Coronary artery (tissue), 2 donors: Measurements from ENCODE around the gene AATF.

Experiments used
- DNase-seq: peaks from one replicate; pipeline ENCODE4 v3.0.0-alpha.2; 2017; ENCODE audit warnings: low spot score
- H3K27ac ChIP-seq, 2 donors: fragments of 200-600 bp; sonication (generic); one replicate each; pipeline ENCODE4 v1.5.1; 2016 to 2019
- H3K4me3 ChIP-seq: fragments of 200-600 bp; sonication (generic); 2 replicates; pipeline ENCODE4 v1.5.1; 2016; ENCODE audit warnings: mild to moderate bottlenecking, moderate library complexity
- TF ChIP-seq, protein P1 (sequence below): fragments of 200-600 bp; sonication (generic); IDR thresholded peaks from one replicate; pipeline ENCODE4 v1.5.1; 2019; ENCODE audit warnings: antibody characterized with exemption

The AATF gene

DNA sequence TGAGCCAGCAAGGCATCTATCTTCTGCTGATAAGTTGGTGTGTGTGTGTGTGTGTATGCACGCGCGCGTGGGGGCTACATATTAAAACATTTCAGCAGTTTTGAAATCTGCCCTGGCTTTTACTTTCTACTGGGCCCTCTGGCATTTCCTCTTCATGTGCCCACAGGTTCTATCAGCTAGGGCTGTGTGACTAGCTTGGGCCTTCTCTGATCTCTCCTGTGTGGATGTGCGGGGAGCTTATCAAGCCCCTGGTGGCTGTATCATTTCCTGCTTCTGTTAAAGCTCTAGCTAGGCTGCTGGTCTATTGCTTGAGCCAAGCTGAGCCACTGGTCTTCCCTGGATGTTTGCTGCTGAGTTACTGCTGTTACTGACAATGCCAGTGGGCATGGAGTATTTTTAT, 132.5 kb downstream of the AATF start:
- Histone ChIP-seq H3K4me3 (no peak overlapping the region), H3K27ac (no peak overlapping the region)
- no peak for DNase-seq
- TF ChIP-seq, protein P1, sequence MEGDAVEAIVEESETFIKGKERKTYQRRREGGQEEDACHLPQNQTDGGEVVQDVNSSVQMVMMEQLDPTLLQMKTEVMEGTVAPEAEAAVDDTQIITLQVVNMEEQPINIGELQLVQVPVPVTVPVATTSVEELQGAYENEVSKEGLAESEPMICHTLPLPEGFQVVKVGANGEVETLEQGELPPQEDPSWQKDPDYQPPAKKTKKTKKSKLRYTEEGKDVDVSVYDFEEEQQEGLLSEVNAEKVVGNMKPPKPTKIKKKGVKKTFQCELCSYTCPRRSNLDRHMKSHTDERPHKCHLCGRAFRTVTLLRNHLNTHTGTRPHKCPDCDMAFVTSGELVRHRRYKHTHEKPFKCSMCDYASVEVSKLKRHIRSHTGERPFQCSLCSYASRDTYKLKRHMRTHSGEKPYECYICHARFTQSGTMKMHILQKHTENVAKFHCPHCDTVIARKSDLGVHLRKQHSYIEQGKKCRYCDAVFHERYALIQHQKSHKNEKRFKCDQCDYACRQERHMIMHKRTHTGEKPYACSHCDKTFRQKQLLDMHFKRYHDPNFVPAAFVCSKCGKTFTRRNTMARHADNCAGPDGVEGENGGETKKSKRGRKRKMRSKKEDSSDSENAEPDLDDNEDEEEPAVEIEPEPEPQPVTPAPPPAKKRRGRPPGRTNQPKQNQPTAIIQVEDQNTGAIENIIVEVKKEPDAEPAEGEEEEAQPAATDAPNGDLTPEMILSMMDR: no peak

DNA sequence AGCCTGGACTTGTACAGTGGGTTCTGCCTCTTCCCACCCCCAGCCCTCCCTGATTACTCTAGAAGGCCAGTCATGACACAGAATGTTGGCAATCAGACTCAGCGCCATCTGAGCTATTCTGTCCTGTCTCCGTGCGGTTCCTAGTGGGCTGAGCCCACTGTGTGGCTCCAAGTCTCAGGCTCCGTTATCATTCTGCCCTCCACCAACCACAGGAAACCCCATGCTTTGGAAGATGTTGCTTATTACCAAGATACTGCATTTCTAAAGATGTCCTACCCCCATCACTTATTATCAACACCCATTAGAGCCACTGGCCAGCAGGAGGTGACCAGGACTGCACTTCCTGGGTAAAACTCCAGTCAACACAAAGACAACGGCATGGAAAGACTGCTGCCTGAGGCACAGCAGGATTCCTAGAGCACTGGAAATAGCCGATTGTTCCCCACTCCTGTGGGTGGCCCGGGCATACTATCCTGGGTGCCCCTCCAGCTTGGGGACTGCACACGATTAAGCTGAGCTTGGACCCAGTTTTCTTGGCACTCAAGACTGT, 133.6 kb downstream of the AATF start:
- TF ChIP-seq, protein P1: no peak
- DNase-seq: no peak
- no peak overlapping the region for H3K27ac ChIP-seq
- H3K4me3 ChIP-seq: no peak overlapping the region

DNA sequence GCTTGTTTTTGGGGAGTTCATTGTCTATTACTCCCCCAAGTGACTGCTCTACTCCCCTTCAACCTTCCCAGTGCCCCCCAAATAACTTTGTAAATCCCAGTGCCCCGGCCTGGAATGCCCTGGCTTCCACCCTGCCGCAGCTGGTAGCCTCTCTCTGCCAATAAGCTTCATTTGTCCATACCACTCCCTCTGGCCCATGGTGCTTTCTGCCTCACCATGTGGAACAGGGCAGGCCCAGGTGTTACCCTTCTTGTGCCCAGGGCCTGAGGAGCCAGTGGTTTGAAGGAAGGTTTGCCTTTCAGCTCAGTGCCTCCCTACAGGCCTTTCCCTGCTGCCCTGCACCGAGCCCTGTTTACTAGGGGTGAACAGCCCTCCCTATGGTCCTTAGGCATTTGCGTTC, 134.2 kb downstream of the AATF start:
- DNase-seq: no peak
- TF ChIP-seq, protein P1: no peak
- Histone ChIP-seq H3K4me3 (no peak overlapping the region), H3K27ac (no peak overlapping the region)

DNA sequence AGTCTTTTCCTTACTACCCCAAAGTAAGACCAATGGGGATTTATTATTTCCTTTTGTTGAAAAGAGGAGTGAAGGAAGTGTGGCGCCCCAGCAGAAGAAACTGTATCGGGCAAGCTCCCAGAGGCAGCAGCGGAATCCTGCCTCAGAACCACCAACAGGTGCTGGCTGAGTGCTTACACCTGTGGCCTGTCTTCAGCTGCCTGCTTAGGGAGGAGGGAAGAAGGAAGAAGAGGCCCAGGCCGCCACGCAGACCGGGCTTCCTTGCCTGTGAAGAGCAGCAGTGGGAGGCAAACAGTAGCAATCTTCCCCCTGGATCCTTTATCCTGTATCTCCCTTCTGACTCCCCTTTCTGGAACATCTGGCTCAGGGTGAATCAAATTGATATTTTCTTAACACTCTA, 134.7 kb downstream of the AATF start:
- H3K4me3 ChIP-seq: no peak overlapping the region
- TF ChIP-seq, protein P1: no peak
- no peak overlapping the region for H3K27ac ChIP-seq
- DNase-seq: no peak

GRCh38 chr17:37084372-37084771, 135.6 kb downstream of the AATF start:
- no peak for DNase-seq
- TF ChIP-seq, protein P1: no peak
- Histone ChIP-seq H3K4me3 (no peak overlapping the region), H3K27ac (no peak overlapping the region)

DNA sequence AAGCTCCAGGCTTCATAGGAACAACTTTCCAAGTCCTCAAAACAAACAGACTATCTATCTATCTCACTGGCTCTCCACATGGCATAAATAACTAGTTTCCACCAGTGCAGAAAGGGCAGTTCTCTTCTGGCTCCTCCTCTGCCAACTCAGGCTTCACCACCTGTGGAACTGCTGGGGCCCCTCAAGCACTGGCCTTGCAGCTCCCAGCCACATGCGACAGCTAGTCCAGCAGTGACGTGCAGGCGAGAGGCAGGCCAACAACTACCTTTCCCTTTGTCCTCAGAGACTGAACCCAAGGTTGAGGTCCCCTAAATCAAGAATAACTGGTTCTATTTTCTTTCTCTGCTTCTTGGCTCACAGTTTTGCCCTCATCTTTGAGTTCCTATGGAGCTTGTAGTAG, 137.6 kb downstream of the AATF start:
- DNase-seq: no peak
- TF ChIP-seq, protein P1: no peak
- H3K4me3 ChIP-seq: no peak overlapping the region
- no peak overlapping the region for H3K27ac ChIP-seq

GRCh38 chr17:37086948-37087347, 138.2 kb downstream of the AATF start:
- no peak for DNase-seq
- Histone ChIP-seq H3K4me3 (no peak overlapping the region), H3K27ac (no peak overlapping the region)
- TF ChIP-seq, protein P1: no peak
